ENCODE results near the gene RCAN3. TPM values are rescaled to one million over a fixed set of nuclear protein-coding genes. Genes with fewer than 3 reads are reported as not detected.
A peak's percentile ranks its signal among the peaks of the same experiment; 100 is the strongest.

RCAN3 gene
- total and polyA plus RNA-seq, 2 of the 13 experiments (the other 11 are each of a cell fraction or from before 2014, with no cell fraction given), result 12.2 to 13.3 TPM

DNA sequence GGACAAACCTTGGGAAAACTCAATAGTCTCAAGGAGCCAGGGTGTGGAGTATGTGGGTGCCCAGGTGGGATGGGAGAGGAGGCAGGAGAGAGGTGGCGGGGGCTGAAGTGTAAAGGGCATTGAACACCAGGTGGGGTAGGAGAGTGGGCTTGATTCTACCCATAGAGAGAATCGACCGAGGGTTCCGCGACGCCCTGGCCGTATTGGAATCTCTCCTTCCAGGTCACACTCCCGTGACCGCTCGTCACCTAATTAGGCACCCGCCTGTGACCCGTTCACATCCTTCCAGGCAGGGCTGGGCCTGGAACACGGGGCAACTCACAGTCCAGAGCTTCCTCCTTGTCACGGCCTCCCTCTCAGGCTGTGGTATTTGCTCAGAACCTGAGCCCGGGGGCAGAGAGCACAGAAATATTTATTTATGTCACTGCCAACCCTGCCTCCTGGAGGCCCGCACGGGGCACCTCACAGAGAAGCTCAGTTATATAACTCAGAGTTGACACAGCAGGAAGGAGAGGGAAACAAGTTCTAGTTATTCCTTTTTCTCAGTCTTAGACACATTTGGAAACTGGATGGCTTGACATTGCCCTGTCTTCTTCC is 65.3 kb downstream of the RCAN3 start (continued):
- no peak for TF ChIP-seq SRSF4 (IDR thresholded peaks at IDR 0.05; ENCODE audit: low read depth, low read length, poor library complexity, severe bottlenecking)
- no peak for TF ChIP-seq SRSF1 (optimal IDR thresholded peaks at IDR 0.05; ENCODE audit: low read depth, low read length)
- no peak for TF ChIP-seq ZNF367 (CRISPR knock-in tag; IDR thresholded peaks at IDR 0.05; ENCODE audit: borderline replicate concordance)
- peak; percentile 95 for TF ChIP-seq FOXJ3 (CRISPR knock-in tag; IDR thresholded peaks at IDR 0.05; ENCODE audit: borderline replicate concordance)
- peak; percentile 91 for TF ChIP-seq DPF2 (CRISPR knock-in tag; IDR thresholded peaks at IDR 0.05; ENCODE audit: borderline replicate concordance, low read depth)
- TF ChIP-seq SAP130 (CRISPR knock-in tag; IDR thresholded peaks at IDR 0.05; ENCODE audit: low read depth), result peak; percentile 89
- TF ChIP-seq SP4 (CRISPR knock-in tag; IDR thresholded peaks at IDR 0.05), result peak; percentile 64; the same call in 1 of the 2 replicates
- no peak for TF ChIP-seq SETDB1 (CRISPR knock-in tag; IDR thresholded peaks at IDR 0.05; ENCODE audit: borderline replicate concordance)
- TF ChIP-seq FOSL1 (CRISPR knock-in tag; IDR thresholded peaks at IDR 0.05; ENCODE audit: borderline replicate concordance), result no peak
- peak; percentile 99 for TF ChIP-seq SALL1 (CRISPR knock-in tag; IDR thresholded peaks at IDR 0.05)
- TF ChIP-seq GZF1 (CRISPR knock-in tag; IDR thresholded peaks at IDR 0.05), result 0 out of 2 replicates have a peak, but pooled peaks have one; percentile 46
- TF ChIP-seq DNMT1 (CRISPR knock-in tag; IDR thresholded peaks at IDR 0.05), result 0 out of 2 replicates have a peak, but pooled peaks have one; percentile 59
- TF ChIP-seq MEIS2 (CRISPR knock-in tag; IDR thresholded peaks at IDR 0.05), result peak; percentile 96
- TF ChIP-seq, protein P1, sequence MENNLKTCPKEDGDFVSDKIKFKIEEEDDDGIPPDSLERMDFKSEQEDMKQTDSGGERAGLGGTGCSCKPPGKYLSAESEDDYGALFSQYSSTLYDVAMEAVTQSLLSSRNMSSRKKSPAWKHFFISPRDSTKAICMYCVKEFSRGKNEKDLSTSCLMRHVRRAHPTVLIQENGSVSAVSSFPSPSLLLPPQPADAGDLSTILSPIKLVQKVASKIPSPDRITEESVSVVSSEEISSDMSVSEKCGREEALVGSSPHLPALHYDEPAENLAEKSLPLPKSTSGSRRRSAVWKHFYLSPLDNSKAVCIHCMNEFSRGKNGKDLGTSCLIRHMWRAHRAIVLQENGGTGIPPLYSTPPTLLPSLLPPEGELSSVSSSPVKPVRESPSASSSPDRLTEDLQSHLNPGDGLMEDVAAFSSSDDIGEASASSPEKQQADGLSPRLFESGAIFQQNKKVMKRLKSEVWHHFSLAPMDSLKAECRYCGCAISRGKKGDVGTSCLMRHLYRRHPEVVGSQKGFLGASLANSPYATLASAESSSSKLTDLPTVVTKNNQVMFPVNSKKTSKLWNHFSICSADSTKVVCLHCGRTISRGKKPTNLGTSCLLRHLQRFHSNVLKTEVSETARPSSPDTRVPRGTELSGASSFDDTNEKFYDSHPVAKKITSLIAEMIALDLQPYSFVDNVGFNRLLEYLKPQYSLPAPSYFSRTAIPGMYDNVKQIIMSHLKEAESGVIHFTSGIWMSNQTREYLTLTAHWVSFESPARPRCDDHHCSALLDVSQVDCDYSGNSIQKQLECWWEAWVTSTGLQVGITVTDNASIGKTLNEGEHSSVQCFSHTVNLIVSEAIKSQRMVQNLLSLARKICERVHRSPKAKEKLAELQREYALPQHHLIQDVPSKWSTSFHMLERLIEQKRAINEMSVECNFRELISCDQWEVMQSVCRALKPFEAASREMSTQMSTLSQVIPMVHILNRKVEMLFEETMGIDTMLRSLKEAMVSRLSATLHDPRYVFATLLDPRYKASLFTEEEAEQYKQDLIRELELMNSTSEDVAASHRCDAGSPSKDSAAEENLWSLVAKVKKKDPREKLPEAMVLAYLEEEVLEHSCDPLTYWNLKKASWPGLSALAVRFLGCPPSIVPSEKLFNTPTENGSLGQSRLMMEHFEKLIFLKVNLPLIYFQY (CRISPR knock-in tag; IDR thresholded peaks at IDR 0.05; ENCODE audit: borderline replicate concordance), result peak; percentile 90
- TF ChIP-seq, protein P2, sequence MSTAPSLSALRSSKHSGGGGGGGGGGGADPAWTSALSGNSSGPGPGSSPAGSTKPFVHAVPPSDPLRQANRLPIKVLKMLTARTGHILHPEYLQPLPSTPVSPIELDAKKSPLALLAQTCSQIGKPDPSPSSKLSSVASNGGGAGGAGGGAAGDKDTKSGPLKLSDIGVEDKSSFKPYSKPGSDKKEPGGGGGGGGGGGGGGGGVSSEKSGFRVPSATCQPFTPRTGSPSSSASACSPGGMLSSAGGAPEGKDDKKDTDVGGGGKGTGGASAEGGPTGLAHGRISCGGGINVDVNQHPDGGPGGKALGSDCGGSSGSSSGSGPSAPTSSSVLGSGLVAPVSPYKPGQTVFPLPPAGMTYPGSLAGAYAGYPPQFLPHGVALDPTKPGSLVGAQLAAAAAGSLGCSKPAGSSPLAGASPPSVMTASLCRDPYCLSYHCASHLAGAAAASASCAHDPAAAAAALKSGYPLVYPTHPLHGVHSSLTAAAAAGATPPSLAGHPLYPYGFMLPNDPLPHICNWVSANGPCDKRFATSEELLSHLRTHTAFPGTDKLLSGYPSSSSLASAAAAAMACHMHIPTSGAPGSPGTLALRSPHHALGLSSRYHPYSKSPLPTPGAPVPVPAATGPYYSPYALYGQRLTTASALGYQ (CRISPR knock-in tag; IDR thresholded peaks at IDR 0.05), result peak; percentile 77
- no peak for TF ChIP-seq SATB2 (CRISPR knock-in tag; IDR thresholded peaks at IDR 0.05)
- TF ChIP-seq ZNF292 (CRISPR knock-in tag; IDR thresholded peaks at IDR 0.05; ENCODE audit: borderline replicate concordance, low read depth), result peak; percentile 92
- TF ChIP-seq SMARCC2 (IDR thresholded peaks at IDR 0.05), result no peak
- TF ChIP-seq, protein P3, sequence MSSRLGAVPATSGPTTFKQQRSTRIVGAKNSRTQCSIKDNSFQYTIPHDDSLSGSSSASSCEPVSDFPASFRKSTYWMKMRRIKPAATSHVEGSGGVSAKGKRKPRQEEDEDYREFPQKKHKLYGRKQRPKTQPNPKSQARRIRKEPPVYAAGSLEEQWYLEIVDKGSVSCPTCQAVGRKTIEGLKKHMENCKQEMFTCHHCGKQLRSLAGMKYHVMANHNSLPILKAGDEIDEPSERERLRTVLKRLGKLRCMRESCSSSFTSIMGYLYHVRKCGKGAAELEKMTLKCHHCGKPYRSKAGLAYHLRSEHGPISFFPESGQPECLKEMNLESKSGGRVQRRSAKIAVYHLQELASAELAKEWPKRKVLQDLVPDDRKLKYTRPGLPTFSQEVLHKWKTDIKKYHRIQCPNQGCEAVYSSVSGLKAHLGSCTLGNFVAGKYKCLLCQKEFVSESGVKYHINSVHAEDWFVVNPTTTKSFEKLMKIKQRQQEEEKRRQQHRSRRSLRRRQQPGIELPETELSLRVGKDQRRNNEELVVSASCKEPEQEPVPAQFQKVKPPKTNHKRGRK (CRISPR knock-in tag; IDR thresholded peaks at IDR 0.05), result no peak
- TF ChIP-seq, protein P4, sequence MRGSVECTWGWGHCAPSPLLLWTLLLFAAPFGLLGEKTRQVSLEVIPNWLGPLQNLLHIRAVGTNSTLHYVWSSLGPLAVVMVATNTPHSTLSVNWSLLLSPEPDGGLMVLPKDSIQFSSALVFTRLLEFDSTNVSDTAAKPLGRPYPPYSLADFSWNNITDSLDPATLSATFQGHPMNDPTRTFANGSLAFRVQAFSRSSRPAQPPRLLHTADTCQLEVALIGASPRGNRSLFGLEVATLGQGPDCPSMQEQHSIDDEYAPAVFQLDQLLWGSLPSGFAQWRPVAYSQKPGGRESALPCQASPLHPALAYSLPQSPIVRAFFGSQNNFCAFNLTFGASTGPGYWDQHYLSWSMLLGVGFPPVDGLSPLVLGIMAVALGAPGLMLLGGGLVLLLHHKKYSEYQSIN (CRISPR knock-in tag; IDR thresholded peaks at IDR 0.05; ENCODE audit: borderline replicate concordance), result no peak

All from HepG2 (cell line).